ENCODE data around the gene ALPL.

The ALPL gene

GRCh38 chr1:21598904-21599303 is 89.7 kb downstream of the ALPL start:
- TF ChIP-seq CTCF (conservative IDR thresholded peaks at IDR 0.05; ENCODE audit: low read depth, low read length) = no peak
- Histone ChIP-seq H3K79me2 (ENCODE audit: insufficient read depth, low read depth) (no peaks in the 10 kb centered on the region), H4K20me1 (ENCODE audit: insufficient read depth) (no peaks in the 10 kb centered on the region)

GRCh38 chr1:21599402-21599801 is 90.2 kb downstream of the ALPL start:
- TF ChIP-seq CTCF (conservative IDR thresholded peaks at IDR 0.05; ENCODE audit: low read depth, low read length) = no peak
- Histone ChIP-seq H4K20me1 (ENCODE audit: insufficient read depth) (no peaks in the 10 kb centered on the region), H3K27ac (no peak overlapping the region)

More at GRCh38 chr1:21598904-21599303, 89.7 kb downstream of the ALPL start:
- H3K36me3 ChIP-seq (ENCODE audit: insufficient read depth) = no peaks in the 10 kb centered on the region
- H3K27ac ChIP-seq = no peak overlapping the region
- H3K4me1 ChIP-seq (ENCODE audit: low read depth, poor library complexity, severe bottlenecking) = no peaks in the 10 kb centered on the region
- no peak overlapping the region for H3K4me3 ChIP-seq (IDR thresholded peaks at IDR 0.05; ENCODE audit: insufficient read depth, low read depth, low read length)
- no peak overlapping the region for H3K9ac ChIP-seq
- no peak overlapping the region for H3K4me2 ChIP-seq
- H3K27me3 ChIP-seq (ENCODE audit: insufficient read depth, low read depth) = peaks cover 79% of the 10 kb centered on the region
- H2AFZ ChIP-seq (ENCODE audit: low read depth) = no peak overlapping the region

GRCh38 chr1:21601278-21602048 is 92.2 kb downstream of the ALPL start:
- Histone ChIP-seq H3K4me3 (IDR thresholded peaks at IDR 0.05; ENCODE audit: insufficient read depth, low read depth, low read length) (no peak overlapping the region), H3K27me3 (ENCODE audit: insufficient read depth, low read depth) (peaks cover 65% of the 10 kb centered on the region), H3K4me1 (ENCODE audit: low read depth, poor library complexity, severe bottlenecking) (no peaks in the 10 kb centered on the region), H2AFZ (ENCODE audit: low read depth) (no peak overlapping the region), H3K9ac (no peak overlapping the region), H3K27ac (no peak overlapping the region), H3K36me3 (ENCODE audit: insufficient read depth) (no peaks in the 10 kb centered on the region), H3K4me2 (no peak overlapping the region), H3K79me2 (ENCODE audit: insufficient read depth, low read depth) (no peaks in the 10 kb centered on the region), H4K20me1 (ENCODE audit: insufficient read depth) (no peaks in the 10 kb centered on the region)
- no peak for TF ChIP-seq CTCF (conservative IDR thresholded peaks at IDR 0.05; ENCODE audit: low read depth, low read length)

More at GRCh38 chr1:21599402-21599801, 90.2 kb downstream of the ALPL start:
- Histone ChIP-seq H2AFZ (ENCODE audit: low read depth) (no peak overlapping the region), H3K9ac (no peak overlapping the region), H3K79me2 (ENCODE audit: insufficient read depth, low read depth) (no peaks in the 10 kb centered on the region), H3K4me1 (ENCODE audit: low read depth, poor library complexity, severe bottlenecking) (no peaks in the 10 kb centered on the region), H3K36me3 (ENCODE audit: insufficient read depth) (no peaks in the 10 kb centered on the region), H3K4me2 (no peak overlapping the region), H3K27me3 (ENCODE audit: insufficient read depth, low read depth) (peaks cover 79% of the 10 kb centered on the region), H3K4me3 (IDR thresholded peaks at IDR 0.05; ENCODE audit: insufficient read depth, low read depth, low read length) (no peak overlapping the region)

- TF ChIP-seq CTCF (conservative IDR thresholded peaks at IDR 0.05; ENCODE audit: low read depth, low read length) = no peak
- Histone ChIP-seq H3K27ac (no peak overlapping the region), H3K4me2 (no peak overlapping the region)
Measured at GRCh38 chr1:21603177-21604138, 94.2 kb downstream of the ALPL start.

More at GRCh38 chr1:21603177-21604138, 94.2 kb downstream of the ALPL start:
- Histone ChIP-seq H2AFZ (ENCODE audit: low read depth) (no peak overlapping the region), H3K36me3 (ENCODE audit: insufficient read depth) (no peaks in the 10 kb centered on the region), H3K79me2 (ENCODE audit: insufficient read depth, low read depth) (no peaks in the 10 kb centered on the region), H3K4me1 (ENCODE audit: low read depth, poor library complexity, severe bottlenecking) (peaks cover 3% of the 10 kb centered on the region), H3K4me3 (IDR thresholded peaks at IDR 0.05; ENCODE audit: insufficient read depth, low read depth, low read length) (no peak overlapping the region), H3K9ac (no peak overlapping the region), H4K20me1 (ENCODE audit: insufficient read depth) (no peaks in the 10 kb centered on the region), H3K27me3 (ENCODE audit: insufficient read depth, low read depth) (peaks cover 53% of the 10 kb centered on the region)
